ENCODE measurements around the gene RANBP17.

RANBP17 gene

DNA sequence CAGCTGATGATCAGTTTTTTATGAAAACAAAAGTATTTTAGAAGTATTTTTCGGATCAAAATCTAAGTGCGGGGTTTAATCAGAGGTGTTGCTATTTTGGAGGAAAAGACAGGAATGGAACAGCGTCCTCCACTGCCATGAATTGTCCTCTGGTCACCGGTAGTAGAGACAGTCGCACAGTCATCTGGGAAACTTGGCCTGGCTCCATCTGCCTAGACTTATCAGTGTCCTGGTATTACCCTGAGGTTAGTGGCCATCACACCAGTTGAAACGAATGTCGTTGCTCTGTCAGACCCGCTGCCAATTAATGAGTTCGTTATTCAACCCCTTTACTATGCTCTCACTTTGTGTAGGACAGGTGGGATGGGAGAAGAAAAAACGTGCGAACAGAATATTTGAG, 455.4 kb downstream of the RANBP17 start:
- DNase-seq (ENCODE audit: low spot score), result no peak

DNA sequence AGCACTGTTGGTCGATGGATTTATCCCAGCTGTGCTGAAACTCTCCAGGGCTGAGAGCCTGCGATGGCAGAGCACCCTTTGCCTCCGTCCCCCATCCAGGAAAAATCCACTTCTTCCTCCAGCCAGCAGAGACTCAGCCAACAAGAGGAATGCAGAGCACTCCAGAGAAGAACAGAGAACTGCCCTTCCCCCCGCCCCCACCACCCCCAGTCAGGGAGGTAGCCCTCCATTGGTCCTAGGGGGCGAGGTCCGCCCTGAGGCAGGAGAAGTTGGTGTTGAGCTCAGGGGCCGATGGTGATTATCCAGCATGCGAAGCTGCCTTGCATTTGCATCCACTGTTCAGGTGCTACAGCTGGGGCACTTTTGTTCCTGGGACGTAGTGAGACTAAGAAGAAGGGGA, 456.2 kb downstream of the RANBP17 start:
- DNase-seq (ENCODE audit: low spot score), result peak; percentile 8

DNA sequence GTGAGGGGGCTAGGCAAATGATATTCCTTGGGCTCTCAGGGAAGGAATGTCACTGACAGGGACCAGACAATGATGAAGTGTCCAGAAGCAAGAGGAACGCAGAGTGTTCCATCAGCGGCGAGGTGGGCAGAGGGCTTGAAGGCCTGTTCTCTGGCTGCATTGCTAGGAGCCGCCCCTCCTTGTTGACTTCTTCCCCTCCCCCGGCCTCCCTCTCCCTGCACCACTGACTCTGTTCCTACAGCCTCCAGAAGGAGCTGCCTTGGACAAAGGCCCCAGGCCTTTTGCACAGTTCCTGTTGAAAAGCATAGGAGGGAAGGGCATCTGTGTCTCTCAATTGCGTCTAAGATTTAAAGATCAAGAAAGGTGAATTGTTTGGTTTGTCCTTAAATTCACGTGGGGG, 459.6 kb downstream of the RANBP17 start:
- DNase-seq (ENCODE audit: low spot score), result no peak

DNA sequence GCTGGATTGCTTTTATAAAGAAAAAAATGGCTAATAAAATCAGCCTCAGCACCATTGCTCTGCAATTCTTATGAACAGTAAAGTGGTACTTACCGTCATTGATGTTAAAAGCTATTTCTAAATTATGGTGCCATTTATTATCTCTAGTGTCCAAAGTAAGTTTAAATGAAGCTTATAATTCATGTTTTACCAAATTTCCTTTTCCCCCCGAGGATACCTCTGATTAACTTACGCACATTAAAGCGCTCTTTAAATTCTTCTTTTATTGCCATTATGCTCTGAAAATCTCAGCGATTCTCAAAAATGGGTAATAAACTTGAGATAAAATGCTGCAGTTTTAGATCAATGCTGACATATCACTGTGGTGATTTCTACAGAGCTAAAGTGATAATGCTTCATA, 460.7 kb downstream of the RANBP17 start:
- no peak for DNase-seq (ENCODE audit: low spot score)

DNA sequence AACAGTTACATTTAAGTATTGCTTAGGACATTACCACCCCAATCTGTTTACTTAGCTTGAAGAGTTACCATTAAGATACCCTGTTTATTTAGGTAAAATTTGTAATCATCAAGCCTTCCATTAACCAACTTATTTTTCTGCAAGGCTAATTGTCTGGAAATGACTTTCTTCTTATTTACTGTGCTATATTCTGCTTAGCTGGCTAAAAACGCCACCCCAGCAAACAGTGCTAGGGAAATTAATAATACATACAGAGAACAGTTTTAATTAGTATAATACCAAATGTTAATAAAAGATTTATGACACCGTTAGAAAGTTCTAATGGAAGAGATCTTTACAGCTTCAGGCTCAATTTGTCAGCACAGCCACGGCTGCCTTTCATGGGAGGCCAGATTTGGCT, 461.2 kb downstream of the RANBP17 start:
- DNase-seq (ENCODE audit: low spot score), result no peak

DNA sequence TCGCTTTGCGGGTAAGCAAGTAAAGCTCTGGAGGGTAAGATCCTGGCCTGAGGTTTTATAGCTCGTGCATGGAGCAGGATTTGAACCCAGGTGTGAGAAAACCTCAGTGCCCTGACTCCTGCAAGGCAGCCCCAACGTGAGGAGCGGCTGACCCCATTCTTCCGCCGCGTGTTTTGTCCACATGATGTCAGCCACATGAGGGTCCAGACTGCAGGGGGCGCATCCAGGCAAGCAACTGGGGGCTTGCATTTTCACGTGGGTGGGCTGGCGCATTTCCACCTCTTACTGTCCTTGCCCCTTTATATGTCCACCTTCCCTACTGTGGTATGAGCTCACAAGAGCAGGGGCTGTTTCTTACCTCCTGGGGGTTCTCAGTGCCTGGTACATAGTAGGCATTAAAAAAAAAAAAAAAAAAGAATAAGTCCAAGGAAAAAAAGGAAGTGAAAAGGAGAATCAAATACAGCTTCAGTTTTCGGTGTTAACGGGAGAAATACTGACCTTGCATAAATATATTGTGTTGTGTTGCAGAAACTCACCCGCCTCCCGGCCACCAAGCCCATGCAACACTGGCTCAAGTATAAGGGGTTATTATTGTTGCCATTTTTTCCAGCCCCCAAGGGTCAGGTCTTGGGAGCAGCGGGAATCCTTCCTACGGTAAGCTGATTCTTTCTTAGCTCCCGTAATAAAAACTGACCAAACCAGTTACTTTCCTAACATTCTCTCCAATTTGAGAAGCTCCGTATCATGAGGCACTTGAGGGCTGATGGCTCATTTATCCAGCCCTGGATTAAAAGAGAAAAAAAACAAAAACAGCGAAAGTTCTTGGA, 462.2 kb downstream of the RANBP17 start:
- DNase-seq (ENCODE audit: low spot score), result peak; percentile 5

DNA sequence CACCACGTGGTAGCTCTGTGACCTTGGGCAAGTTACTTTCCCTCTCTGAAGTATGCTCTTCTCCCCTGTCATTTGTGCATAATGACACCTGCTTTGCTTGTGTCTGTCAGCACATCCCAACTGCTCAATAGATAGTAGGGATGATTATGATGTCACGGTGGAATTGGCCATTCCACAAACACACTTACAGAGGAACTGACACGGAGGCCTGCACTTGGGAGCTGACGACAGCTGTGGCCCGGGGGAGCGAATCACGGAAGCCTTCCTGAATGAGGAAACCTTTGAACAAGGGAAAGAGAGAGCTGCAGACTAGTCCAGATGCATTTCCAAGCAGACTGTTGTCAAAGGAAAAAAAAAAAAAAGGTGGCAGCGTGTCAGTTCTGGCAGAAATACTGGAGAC, 468.2 kb downstream of the RANBP17 start:
- no peak for DNase-seq (ENCODE audit: low spot score)

DNA sequence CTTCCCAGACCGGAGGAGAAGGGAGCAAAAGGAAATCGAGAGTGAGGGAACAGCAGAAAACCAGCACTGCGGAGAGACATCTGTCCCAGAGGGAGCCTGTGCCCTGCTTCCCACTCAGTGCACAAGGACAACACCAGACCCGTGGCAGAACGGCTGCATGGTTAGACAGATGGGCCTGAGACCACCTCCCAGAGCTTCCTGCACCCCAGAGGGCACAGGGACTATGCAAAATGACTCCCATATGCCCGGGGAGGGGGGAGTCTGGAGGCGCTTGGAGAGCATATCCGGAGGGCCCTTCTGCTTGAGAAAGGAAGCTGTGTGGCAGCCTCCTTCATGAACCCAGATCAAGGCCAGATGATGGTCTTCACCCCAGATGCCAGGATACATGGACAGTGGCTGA, 473.8 kb downstream of the RANBP17 start:
- DNase-seq (ENCODE audit: low spot score), result no peak

DNA sequence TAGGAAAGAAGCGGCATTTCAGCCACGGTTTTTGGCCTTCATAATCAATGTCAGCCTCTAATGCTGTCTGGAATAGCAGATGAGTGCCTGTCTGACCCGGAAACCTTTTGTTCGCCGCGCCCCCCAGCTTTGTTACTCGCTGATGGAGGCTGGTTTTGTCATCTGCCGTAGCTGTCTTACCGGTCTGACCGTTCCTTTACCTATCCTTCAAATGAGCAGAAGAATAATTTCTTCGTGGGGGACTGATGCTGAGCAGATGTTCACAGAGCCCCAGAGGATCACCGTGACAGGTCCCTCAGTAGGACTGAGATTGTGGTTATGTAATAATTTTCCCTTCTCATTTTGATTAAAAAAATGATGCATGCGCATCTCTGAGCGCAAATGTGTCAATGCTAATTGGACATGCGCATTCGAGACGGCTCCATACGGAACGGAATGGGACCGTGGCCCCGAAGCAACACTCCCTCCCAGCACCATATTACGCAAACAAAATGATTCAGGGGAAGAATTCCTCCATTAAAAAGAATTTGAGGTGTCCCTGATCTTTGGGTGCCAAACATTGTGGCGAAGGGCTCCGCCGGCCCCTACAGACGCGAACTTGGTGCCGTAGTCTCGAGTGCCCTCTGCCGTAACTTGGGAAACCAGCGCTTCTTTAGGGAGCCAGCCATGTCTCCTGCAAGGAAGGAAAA, 474.8 kb downstream of the RANBP17 start:
- peak; percentile 74 for DNase-seq (ENCODE audit: low spot score)

DNA sequence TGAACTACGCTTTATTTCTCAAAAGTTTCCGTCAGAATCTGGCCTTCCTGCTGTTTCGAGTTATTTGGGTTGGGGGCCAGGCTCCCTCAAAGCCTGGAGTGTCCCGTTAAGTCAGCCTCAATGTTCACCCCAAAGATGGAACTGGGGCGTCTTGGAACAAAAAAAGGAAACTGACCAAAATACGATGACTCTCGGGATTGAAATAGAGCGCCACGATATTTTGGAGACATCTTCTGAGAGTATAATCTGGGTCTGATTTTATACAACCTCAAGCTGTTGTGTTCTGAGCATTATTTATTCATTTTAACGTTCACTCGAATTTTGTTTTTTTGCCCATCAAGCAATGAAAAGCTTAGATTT, 475.4 kb downstream of the RANBP17 start:
- DNase-seq (ENCODE audit: low spot score), result no peak

DNA sequence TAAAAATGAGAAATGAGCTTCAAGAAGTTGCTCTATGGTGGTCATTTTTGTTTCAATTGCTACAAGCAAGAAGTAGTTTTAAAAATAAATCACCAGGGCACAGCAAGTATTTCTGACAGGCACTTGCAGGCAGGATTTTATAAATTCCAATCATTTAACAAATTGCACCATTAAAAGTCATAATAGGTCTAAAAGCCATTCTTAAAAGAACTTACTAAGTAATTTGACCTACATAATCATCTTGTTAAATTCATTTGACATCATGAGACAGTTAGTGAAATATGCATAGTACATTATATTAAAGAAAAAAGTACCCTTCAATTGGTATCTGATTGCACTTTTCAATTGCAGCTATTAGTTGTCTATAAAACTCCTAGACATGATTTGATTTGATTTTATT, 478.2 kb downstream of the RANBP17 start:
- no peak for DNase-seq (ENCODE audit: low spot score)

DNA sequence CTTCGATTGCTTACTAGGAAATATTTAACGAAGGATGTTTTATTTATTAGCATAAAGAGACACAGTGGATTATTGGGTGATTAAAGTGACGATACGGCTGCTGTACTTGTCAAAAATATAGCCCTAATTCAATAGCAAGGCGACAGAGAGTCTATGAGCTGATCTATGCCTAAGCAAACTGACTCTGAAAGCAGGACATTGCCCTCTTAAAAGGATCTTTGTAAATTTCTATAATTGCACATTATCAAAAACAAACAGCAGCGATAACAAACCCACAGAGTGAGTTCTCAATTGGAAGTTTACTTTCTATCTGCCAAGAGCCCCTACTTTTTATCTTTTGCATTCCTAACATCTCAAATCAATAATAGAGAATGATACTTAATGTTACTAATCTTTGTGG, 478.7 kb downstream of the RANBP17 start:
- DNase-seq (ENCODE audit: low spot score), result no peak

DNA sequence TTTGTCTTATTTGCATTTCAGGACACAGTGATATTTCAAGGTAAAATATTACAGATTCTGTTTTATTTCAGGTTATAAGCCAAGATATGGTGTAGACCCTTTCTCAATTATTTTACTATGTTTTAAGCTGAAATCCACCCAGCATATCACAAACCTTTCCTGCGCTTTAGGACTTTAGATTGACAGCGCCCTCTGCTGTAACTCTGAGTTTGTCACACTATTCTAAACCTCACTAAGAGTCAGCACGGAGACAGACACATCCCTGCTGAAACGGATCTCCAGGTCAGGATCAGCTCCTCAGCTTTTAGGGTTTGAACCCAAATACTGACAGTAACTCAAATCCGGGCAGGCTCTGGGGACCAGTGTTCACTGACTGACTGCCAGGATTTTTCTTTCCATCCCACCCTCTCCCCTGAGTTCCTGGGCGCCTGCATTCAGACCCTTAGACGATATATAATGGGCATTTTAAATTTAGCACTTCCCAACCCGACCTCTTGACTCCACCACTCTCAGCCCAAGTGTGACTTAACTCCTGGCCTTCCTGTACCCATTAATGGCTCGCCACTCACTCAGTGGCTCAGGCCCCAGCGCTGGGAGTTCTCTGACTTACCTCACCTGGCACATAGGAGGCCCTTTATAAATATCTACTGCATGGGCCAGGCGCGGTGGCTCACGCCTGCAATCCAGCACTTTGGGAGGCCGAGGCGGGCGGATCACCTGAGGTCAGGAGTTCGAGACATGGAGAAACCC, 480.7 kb downstream of the RANBP17 start:
- peak; percentile 71 for DNase-seq (ENCODE audit: low spot score)

DNA sequence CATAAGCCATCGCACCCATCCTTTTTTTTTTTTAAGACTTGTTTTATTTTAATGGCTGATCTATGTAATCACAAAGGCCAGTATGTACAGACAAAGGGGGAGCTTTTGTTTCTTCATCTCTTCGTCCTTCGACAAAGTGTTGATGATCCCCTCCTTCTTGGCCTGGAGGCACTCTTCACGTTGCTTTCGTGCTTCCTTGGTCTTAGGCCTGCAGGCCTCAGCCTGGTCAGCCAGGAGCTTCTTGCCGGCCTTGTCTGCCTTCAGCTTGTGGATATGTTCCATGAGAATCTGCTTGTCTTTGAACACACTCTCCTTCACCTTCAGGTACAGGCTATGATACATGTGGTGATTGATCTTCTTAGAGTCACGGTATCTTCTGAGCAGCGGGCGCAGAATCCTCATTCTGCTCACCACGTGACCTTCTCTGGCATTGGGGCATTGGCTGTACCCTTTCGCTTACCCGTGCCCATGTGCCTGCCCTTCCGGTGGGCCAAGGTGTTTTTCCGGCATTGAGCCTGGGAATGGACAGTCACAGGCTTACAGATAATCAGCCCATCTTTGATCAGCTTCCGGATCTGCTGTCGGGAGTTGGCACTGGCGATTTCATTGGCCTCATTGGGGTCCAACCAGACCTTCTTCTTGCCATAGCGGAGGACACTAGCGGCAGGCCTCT, 483.3 kb downstream of the RANBP17 start:
- no peak for DNase-seq (ENCODE audit: low spot score)

Measured in AG20443 (cell line).